AG09309 (cell line): ENCODE measurements around the gene PLEKHA4.
"Not testable (repeated sequence)": the region's sequence is repeated elsewhere in the genome, so short reads cannot be mapped to it uniquely, and the experiment has no call there.

Experiments
- DNase-seq: peaks from one replicate; pipeline ENCODE4 v3.0.0-alpha.2; 2010; ENCODE audit warnings: low read depth
- H3K4me3 ChIP-seq: 2 replicates; pipeline ENCODE4 v1.5.1; 2011; ENCODE audit warnings: mild to moderate bottlenecking, low read depth, low read length, moderate library complexity; ENCODE audit not compliant: control insufficient read depth
- CTCF ChIP-seq: IDR thresholded peaks from 2 replicates; pipeline ENCODE4 v1.5.1; 2011; ENCODE audit warnings: mild to moderate bottlenecking, low read depth, low read length, inconsistent platforms; ENCODE audit not compliant: insufficient read depth, control insufficient read depth; ENCODE audit errors: missing control alignments

PLEKHA4 gene

GRCh38 chr19:48907671-48908070 lies 39.3 kb upstream of the PLEKHA4 start:
- no peak overlapping the region for H3K4me3 ChIP-seq
- no peak for TF ChIP-seq CTCF
- no peak for DNase-seq

GRCh38 chr19:48906324-48906723 lies 37.9 kb upstream of the PLEKHA4 start:
- H3K4me3 ChIP-seq = no peak overlapping the region
- TF ChIP-seq CTCF = no peak
- DNase-seq = no peak

GRCh38 chr19:48905664-48906063 lies 37.2 kb upstream of the PLEKHA4 start:
- no peak for DNase-seq
- no peak overlapping the region for H3K4me3 ChIP-seq
- no peak for TF ChIP-seq CTCF

- DNase-seq = not testable (repeated sequence)
These were observed 35.4 kb upstream of the PLEKHA4 start for GRCh38 chr19:48903788-48904187.

GRCh38 chr19:48902291-48902690 lies 33.9 kb upstream of the PLEKHA4 start:
- DNase-seq, H3K4me3 ChIP-seq: not testable (repeated sequence)

More at GRCh38 chr19:48903788-48904187, 35.4 kb upstream of the PLEKHA4 start:
- not testable (repeated sequence) for H3K4me3 ChIP-seq

- peak overlapping the region; percentile 55 for H3K4me3 ChIP-seq
- DNase-seq = no peak
- TF ChIP-seq CTCF = no peak
These were observed 32.3 kb upstream of the PLEKHA4 start for GRCh38 chr19:48900477-48901406.

GRCh38 chr19:48899781-48900476 lies 31.5 kb upstream of the PLEKHA4 start, which contains the start of gene NUCB1:
Gene NUCB1, plus strand, starts transcription at chr19:48900312. Its CDS starts 485 bp downstream, at chr19:48900797.
- TF ChIP-seq CTCF = peak; percentile 23

GRCh38 chr19:48899386-48899749 lies 31.0 kb upstream of the PLEKHA4 start:
- DNase-seq = not testable (repeated sequence)
- peak overlapping the region; percentile 55 for H3K4me3 ChIP-seq

More at GRCh38 chr19:48899781-48900476, 31.5 kb upstream of the PLEKHA4 start, which contains the start of gene NUCB1:
- DNase-seq = peak; percentile 89
- H3K4me3 ChIP-seq = peak within 1 kb of the TSS; percentile 55
